NCI-H146 treated with DMSO at 0.1 percent for 48 hours (cell line): Measurements from ENCODE around the gene ANKS1A.

Source experiments
- DNase-seq: peaks from one replicate; lab custom pipeline; 2025; ENCODE audit not compliant: unreplicated experiment; lab: John Stamatoyannopoulos, UW

Gene ANKS1A

DNA sequence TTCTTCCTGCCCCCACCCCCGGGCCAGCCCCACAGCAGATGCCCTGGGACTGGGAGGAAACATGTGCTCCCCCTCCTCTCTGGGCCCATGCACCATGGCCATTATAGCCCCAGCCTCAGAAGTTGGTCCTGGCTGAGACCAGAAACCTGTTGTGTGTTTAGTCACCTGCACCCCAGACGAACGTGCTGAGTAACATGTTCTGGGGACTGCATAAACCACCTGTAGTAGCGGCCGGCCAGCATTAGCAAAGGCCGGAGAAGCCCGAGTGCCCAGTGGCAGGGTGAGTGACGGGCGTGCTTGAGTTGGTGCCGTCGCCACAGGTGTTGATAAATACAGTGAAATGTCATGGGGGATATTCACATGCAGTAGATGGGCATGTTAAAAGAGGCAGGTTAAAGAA, 178.2 kb downstream of the ANKS1A start:
- DNase-seq: no peak

DNA sequence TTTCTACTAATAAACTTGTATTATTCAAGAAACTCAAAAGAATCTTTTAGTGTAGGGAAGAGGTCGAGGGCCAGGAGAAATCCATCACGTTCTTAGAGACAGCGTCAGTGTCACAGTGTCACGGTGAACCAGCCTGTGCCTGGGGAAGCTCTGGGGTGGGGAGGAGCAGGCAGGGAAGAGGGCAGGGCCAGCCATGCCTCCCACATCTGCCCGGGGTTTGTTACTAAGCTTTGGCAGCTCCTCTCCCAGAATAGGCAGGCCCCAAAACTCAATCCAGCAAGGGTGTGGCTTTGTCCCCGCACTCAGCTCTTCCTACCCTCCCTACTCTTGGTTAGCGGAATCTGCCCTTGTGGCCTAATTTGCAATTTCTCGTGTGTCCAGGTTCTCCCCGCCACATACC, 179.2 kb downstream of the ANKS1A start:
- no peak for DNase-seq

DNA sequence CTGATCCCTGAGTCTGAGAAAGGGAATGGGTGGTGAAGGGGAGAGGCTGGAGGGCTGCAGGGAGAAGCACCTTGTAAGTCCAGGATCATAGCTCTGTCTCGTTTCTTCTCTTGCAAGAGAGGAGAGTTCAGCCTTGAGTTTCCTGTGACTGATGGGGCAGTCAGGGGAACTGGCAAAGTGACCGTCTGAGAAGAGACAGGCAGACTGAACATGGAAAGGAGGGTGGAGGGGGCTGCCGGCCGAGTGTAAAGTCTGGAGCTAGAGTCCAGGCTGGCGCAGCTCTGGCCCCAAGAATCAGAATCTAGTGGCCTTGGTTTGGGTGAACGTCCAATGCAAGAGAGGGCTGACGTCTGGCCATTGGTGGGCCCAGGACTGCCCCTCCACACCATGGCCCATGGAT, 179.6 kb downstream of the ANKS1A start:
- DNase-seq: no peak

DNA sequence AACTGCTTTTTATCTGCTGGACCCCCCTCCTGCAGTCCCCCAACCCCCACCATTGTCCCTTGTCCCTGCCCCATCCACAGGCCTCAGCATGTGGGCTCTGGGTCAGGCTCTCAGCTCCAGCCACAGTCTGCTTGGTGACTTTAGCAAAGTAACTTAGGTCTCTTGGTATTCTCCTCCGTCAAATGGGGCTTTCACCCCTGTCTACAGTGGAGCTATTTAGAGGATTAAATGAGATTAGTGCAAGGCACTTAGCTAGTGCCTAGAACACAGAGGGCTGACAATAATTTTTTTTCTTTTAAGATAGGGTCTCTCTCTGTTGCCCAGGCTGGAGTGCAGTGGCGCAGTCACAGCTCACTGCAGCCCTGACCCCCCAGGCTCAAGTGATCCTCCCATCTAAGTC, 180.2 kb downstream of the ANKS1A start:
- no peak for DNase-seq

DNA sequence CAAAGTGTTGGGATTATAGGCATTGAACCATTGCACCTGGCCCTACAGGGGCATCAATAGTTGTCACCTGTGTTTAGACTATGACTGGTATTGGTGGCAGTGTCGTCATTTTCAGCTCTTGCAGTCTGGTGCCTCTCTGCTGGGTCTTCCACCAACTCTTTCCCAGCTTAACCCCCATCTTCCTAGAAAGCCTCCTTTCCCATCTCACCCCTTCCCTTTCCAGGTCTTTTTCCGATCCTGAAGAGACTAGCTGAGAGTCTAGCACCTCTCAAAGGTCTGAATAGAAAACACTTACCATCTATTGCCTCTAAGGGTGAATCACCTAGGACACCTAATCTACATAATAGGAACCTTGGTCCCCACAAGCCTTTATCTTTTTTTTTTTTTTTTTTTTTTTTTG, 181.1 kb downstream of the ANKS1A start:
- DNase-seq: no peak

DNA sequence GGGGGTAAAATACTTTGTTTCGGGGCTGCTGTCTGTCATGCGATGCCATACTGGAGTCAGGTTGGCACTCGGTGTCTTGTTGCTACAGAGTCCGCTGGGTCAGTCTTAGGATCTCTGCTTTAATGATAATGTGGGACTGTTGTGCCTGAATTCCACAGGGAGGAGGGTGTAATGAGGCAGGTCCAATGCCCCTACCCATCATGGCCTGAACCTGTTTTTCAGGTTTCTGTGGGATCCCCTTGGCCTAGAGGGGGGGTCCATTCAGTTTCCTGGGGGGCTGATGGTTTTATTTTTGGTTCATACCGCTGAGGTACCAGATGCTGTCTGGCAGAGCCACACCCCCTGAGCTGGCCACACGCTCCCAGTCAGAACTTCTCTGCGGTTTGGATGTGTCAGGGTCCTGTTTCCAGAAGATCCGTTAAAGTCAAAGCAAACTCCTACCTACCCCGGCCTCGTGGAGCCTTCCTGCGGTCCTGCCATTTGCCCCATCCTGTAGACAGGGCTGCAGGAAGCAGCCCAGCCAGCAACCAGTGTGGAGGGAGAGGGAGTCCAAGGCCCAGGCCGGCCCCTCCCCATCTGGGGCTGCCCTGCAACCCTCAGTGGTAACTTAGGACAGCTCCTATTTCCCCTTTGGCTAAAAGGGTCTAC, 182.4 kb downstream of the ANKS1A start:
- DNase-seq: no peak

DNA sequence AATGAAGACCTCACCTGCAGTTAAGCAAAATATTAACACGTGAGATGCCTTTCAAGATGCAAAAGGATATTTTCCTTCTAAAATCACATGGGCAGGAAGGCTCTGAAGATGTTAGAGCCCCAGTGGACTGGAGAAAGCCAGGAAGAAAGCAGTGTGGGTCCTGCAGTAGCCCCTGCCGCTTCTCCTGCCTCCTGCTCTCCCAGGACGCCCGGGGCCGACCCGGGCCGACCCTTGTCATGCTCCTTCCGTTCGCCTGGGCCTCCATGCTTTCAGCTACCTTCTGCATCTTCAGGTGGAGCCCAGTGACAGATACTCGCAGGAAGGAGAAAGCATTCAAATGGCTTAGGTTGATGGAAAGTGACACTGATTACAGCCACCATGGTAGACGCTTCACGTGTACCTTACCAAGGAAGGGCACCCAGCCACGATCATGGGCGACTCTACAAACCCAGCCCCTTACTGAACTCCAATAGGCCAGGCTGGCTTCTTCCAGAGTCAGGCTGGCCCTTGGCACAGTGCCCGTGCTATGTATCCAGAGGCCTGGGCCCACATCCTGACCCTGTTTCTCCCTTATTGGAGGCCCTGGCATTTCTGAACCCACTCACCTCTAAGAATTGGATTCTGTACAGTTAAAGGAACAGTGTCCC, 183.1 kb downstream of the ANKS1A start:
- DNase-seq: no peak

DNA sequence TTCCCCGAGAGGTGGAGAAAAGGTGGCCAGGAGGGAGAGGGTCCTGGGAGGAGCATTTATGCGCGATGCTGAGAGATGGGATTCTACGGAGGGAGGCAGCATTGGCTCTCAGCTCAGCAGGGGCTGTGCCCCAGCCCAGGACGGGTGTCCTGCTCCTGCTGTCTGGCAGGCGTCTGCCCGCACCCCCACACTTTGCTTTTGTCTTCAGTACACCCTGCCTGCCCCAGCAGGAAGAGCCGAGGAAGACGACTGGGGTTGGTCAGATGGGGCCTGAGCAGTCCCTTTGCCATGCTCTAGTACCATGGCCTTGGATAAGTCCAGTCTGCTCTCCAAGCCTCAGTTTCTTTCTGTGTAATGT, 183.6 kb downstream of the ANKS1A start:
- DNase-seq: no peak

DNA sequence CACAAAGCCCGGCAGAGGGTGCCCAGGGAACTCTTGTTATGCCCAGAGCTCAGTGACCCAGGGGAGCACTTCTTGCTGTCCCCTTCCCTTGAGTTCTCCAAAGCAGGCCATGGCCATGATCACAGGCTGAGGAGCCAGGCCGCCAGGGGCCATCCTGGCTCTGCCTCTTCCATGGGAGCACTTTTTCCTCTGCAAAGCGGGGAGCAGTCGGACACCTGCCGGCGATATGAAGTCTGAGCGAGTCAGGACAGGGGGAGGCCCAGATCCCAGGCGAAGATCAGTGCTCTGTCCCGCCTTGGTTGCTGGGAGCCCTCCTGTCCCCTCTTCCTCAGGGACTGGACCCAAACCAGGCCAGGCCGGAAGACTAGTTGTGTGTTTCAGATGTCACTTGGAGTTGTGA, 184.2 kb downstream of the ANKS1A start:
- no peak for DNase-seq

DNA sequence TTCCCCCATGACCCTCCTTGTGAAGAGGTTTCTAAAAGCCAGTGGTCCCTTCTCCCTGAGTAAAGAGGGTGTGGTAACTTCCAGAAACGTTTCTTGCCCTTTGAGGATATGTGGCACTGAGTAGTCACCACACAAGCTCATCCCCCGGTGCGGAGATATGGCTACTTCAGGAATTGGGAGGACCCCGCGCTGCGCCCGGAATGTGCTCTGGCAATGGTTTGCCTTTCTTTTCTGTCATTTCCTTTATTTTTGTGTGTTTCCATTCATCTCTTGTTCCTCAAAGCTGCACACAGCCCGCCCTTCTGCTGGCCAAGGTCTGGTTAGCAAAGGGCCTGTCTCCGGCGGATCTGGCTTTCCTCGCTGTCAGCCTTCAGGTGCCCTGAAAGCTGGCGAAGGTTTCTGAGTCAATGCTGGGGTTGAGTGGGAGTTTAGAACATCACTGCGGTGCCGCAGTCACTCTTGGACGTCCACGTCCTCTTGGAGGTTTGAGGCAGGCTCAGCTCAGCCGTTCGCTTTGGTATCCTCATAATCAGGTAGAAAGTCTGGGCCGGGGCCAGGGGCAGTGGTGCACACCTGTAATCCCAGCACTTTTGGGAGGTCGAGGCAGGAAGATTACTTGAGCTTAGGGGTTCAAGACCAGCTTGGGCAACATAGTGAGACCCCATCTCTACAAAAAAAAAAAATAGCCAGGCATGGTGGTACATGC, 184.9 kb downstream of the ANKS1A start:
- no peak for DNase-seq

DNA sequence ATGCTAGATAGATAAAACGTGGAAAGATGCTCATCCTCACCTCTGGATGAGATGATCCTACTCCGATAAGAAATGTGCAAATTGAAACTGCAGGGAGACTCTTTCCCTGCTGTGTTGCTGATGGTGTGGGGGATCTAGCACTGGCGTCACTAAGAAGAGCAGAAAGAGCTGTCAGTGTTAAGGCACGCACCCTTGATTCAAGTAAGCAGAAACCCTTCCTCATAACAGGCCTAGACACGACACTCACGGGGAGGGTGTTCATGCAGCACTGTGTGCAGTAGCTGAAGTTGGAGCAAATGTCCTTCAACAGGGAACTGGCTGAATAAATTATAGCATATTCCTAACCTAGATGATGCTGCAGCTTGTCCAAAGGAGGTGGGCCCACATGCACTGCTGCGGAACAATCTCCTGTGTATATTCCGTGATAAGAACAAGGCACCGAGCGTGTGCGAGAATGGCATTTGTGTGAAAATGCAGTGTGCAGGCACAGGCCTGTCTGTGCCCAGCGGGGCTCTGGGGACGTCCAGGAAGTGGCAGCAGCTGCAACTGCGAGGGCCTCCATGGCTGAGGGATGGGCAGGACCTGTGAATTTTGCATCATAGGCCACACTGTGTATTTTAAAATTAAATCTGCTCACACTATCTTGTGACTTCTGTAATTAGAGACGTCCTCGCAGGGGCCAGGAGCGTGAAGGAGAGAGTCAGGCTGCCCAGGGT, 188.1 kb downstream of the ANKS1A start:
- DNase-seq: no peak

DNA sequence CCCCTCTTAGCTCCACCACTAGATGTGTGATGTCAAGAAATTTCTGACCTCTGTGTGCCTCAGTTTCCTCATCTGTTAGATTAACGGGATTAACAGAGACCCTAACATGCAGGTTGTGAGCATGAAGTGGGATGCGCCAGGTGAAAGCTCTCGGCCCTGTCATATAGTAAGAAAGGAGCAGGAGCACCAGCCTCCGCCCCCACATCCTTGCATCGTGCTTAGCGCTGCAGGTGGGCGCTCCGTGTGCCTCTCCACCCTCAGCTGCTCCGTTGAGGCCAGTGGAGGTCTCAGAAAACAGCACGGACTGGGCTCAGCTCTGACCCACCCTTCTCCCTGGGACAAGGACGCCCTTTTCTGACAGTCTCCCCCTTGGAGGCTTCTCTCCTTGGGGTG, 188.7 kb downstream of the ANKS1A start:
- DNase-seq: no peak

DNA sequence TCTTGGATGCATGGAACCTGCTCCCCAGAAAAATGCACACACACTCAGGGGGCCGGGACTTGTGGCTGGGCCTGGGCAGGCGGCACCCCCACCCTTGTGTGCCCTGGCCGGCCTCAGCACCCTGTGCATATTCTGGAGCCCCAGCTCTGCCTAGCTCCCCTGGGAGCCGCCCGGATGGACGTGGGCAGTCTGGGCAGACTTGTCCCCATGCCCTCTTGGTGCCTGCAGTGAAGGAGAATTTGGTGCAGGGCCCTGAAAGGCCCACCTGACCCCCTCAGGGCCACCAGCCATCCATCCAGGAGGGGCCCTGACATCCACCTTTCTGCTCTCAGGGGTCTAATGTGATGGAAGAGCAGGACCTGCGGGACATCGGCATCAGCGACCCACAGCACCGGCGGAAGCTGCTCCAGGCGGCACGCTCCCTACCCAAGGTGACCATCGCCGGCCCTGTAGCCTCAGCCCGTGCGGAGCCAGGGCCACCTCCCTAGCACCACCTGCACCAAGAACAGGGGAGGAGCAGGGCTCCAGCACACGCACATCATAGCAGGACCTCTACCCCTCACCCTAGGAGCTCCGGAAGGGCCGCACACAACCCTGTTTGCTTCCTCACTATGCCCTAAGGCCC, 189.3 kb downstream of the ANKS1A start:
- DNase-seq: no peak

DNA sequence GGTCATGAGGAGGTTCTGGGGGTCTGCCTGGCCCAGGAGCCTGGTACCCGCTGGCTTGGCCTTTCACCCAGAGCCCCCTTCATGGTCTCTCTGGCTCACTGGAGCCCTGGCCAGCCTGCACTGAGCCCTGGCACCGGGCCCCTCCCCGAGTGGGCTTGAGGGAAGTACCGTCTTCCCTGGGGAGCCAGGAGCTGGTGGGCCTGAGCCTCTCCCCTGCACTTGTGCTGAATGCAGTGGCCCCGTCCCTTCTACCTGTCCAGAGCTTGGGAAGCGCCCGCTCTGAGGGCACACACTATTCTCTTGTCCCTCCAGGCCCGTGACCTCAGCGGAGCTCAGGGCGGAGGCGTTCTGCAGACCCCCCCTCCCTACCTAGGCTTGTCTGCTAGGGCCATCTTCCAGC, 189.8 kb downstream of the ANKS1A start:
- no peak for DNase-seq

DNA sequence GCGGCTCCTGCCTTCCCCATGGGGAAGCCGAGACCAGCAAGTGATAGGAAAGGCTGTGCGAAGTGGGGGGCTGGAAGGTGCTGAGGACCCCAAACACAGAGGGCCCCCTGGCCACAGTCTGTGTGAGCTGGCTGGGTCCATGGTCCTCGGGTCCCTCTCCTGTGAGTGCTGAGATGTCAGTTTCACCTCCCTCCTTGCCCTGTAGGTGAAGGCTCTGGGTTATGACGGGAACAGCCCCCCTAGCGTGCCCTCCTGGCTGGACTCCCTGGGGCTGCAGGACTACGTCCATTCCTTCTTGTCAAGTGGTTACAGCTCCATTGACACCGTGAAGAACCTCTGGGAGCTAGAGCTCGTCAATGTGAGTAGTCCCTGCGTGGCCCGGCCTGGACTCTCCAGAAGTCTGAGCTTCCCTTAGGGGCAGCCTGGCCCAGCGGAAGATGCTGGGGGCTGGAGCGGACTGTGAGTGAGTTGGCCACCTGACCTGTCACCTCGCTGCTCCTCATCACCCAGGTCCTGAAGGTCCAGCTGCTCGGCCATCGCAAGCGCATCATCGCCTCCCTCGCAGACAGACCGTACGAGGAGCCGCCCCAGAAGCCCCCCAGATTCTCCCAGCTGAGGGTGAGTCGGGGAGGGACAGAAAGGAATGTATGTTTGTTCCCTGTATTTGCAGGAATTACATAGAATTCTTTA, 190.4 kb downstream of the ANKS1A start:
- DNase-seq: no peak

DNA sequence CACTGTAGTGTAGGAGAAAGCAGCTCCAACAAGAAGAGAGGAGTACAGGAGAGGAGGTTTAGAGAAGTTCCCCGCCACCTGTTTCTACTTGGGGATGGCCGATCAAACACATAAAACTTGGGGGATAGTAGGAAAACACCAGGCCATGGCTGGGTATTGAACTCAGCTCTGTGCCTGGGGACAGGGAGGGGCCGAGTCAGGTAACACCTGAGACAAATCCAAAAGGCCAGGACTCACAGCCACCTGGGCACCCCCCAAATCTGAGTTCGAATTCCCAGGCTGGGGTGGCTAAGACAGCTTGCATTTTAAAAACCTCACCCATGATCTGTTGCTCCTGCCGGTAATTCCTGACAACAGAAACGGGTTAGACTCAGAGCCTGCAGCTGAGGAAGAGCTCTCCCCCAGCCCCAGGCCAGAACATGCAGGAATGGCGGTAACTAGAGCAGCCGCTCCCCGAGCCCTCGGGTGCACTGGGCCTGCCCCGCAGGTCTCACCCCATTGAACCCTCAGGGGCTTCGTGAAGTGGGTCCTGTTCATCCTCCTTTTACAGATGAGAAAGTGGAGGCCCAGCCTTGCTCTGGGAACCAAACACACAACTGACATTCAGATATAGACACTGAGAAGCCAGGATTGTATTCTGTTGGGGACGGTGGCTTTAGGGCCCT, 191.1 kb downstream of the ANKS1A start:
- no peak for DNase-seq

DNA sequence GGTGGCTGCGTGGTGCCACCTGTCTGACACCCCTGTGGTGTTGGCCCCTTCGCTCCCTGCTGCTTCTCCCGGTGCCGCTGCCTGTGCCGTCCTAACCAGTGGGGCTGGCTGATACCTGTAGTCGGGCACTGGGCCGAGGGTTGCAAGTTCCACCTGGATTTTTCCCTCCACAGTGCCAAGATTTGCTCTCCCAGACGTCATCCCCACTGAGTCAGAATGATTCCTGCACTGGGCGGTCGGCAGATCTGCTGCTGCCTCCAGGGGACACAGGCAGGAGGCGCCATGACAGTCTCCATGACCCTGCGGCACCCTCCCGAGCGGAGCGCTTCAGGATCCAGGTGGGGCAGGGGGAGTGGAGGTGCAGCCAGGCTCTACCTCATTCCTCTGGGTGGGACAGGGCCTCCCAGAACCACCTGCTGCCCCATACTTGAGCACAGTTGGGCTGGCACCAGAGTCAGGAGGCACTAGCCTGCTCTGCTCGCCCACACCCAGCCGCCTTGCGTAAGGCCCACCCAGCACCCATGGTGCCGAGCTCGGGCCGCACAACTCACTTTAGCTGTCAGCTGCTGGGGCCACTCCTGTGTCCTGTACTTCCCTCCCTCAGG, 191.9 kb downstream of the ANKS1A start:
- DNase-seq: no peak

DNA sequence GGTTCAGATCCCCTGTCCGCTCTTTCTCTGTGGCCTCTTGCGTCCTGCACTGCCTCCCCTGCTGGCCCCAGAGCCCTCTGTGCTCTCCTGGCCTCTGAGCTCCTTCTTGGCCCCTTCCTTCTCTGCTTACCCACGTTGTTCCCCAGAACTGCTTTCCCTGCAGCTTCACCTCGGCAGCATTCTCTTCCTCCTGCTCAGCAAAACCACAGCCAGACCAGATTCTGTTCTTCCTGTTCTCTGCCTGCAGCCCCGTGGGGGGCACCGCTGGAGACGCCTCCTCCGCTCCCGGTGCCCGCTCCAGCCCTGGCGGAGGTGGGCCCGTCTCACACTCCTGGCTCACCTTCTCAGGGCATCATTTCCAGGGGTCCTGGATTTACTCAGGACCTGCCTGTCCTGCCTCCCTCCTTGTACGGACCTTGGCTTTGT, 192.4 kb downstream of the ANKS1A start:
- no peak for DNase-seq

DNA sequence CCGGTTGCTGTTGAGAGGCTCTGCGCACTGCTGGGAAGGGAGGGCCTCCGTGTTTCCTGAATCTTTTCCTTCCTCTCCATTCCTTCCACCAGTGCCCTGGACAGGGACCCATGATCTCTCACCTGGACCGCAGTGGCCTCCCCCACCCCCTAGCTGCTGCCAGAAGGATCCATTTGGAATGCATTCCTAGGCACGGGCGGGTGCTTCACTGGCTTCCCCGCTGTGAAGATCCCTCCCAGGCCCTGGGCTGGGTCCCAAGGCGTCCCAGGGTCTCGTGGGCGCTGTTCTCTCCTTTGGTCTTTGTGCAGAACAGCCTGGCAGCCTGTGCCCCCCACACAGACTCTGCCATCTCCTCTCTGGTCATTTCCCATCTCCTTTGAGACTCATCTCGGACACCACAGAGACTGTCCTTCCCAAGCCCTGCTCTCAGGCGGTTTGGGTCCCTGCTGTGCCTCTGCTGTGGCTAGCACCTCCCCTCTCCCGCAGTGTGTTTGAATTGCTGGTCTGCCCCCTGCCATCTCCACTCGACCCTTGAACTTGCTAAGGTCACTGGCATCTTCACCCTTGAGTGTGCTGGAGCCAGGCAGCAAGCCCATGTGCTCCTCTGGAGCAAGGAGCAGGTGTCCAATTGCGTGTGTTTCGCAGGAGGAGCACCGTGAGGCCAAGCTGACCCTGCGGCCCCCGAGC, 193.1 kb downstream of the ANKS1A start:
- DNase-seq: no peak
